OCI-M2 (cell line): ENCODE measurements around the gene NAV2.
"Not testable (repeated sequence)": the region's sequence is repeated elsewhere in the genome, so short reads cannot be mapped to it uniquely, and the experiment has no call there.

ENCODE experiments used
- DNase-seq: peaks from one replicate; lab custom pipeline; 2025; ENCODE audit not compliant: unreplicated experiment; lab: John Stamatoyannopoulos, UW

The NAV2 gene

GRCh38 chr11:20127671-20128527, 415.3 kb downstream of the NAV2 start:
- no peak for DNase-seq

- not testable (repeated sequence) for DNase-seq
Measured at GRCh38 chr11:20128528-20128825, 415.8 kb downstream of the NAV2 start.

- DNase-seq, result no peak
Measured at GRCh38 chr11:20129665-20130064, 417.0 kb downstream of the NAV2 start.

GRCh38 chr11:20131788-20132666, 419.4 kb downstream of the NAV2 start:
- DNase-seq, result no peak

- no peak for DNase-seq
Measured at GRCh38 chr11:20132667-20133039, 420.0 kb downstream of the NAV2 start.

GRCh38 chr11:20134991-20135736, 422.5 kb downstream of the NAV2 start:
- no peak for DNase-seq

GRCh38 chr11:20137637-20138036, 425.0 kb downstream of the NAV2 start:
- DNase-seq, result no peak

- no peak for DNase-seq
Measured at GRCh38 chr11:20138707-20139106, 426.1 kb downstream of the NAV2 start.

- DNase-seq, result no peak
Measured at GRCh38 chr11:20154381-20154780, 441.7 kb downstream of the NAV2 start.

- no peak for DNase-seq
Measured at GRCh38 chr11:20155683-20156279, 443.1 kb downstream of the NAV2 start.

GRCh38 chr11:20156280-20156875, 443.7 kb downstream of the NAV2 start:
- no peak for DNase-seq

- no peak for DNase-seq
Measured at GRCh38 chr11:20156876-20157613, 444.4 kb downstream of the NAV2 start.

- no peak for DNase-seq
Measured at GRCh38 chr11:20157728-20158127, 445.1 kb downstream of the NAV2 start.

GRCh38 chr11:20158597-20159257, 446.1 kb downstream of the NAV2 start:
- DNase-seq, result no peak

- DNase-seq, result no peak
Measured at GRCh38 chr11:20159466-20160381, 447.1 kb downstream of the NAV2 start.

- no peak for DNase-seq
Measured at GRCh38 chr11:20160425-20161229, 448.0 kb downstream of the NAV2 start, which contains the start of gene DBX1. TSS of gene DBX1 (minus strand) at chr11:20160475. CDS start at chr11:20160324, 151 bp downstream.

GRCh38 chr11:20161230-20161918, 448.7 kb downstream of the NAV2 start:
- DNase-seq, result no peak
